Right atrium auricular region (tissue), 2 donors: ENCODE measurements around the gene POLR3G. TPM values are rescaled to one million over a fixed set of nuclear protein-coding genes. Genes with fewer than 3 reads are reported as not detected.

ENCODE experiments used
- DNase-seq: peaks from one replicate; pipeline ENCODE4 v3.0.0-alpha.2; 2019; ENCODE audit warnings: low spot score
- H3K27ac ChIP-seq, 2 donors: fragments of 200-600 bp; sonication (generic); 1 replicate in 1 of 2; 2 replicates in 1 of 2; pipeline ENCODE4 v1.5.1; 2016 to 2019
- H3K27me3 ChIP-seq, 2 donors: fragments of 200-600 bp; sonication (generic); one replicate each; pipeline versions ENCODE4 v1.5.1 to v1.6.0; 2017 to 2019
- H3K36me3 ChIP-seq: fragments of 200-600 bp; sonication (generic); one replicate; pipeline ENCODE4 v1.5.1; 2016
- H3K4me1 ChIP-seq, 2 donors: fragments of 200-600 bp; sonication (generic); one replicate each; pipeline versions ENCODE4 v1.5.1 to v1.6.0; 2017 to 2019
- H3K4me3 ChIP-seq, 2 donors: fragments of 200-600 bp; sonication (generic); 1 replicate in 1 of 2; 2 replicates in 1 of 2; pipeline ENCODE4 v1.5.1; 2017 to 2019; ENCODE audit warnings: mild to moderate bottlenecking in 1 of 2, moderate library complexity in 1 of 2
- H3K9me3 ChIP-seq, 2 donors: fragments of 200-600 bp; sonication (generic); one replicate each; pipeline ENCODE4 v1.5.1; 2019
- total RNA-seq, 2 donors: library from RNA; depleted of rRNA; stranded (reverse); fragments of >200 nt; gene quantifications; one replicate each; pipeline ENCODE4 v1.1.0, GENCODE V29; 2016
- TF ChIP-seq, protein P1 (sequence below), 2 donors: fragments of 200-600 bp; sonication (generic); IDR thresholded peaks; one replicate each; pipeline ENCODE4 v1.5.1; 2019; ENCODE audit warnings: antibody characterized with exemption in 2 of 2

POLR3G gene
- total RNA-seq, 2 donors from 2014 or later, result 0.85 to 1.6 TPM

GRCh38 chr5:90558344-90559192 is 83.9 kb downstream of the POLR3G start, which contains the start of gene ADGRV1:
Gene ADGRV1, plus strand, starts transcription at chr5:90558797. Its CDS starts 99 bp downstream, at chr5:90558896.
- peaks cover 0 to 5% of the 10 kb centered on the region in 2 donors for H3K27me3 ChIP-seq
- peak within 1 kb of the TSS; percentile 30 to 46 for H3K4me3 ChIP-seq
- TF ChIP-seq, protein P1, sequence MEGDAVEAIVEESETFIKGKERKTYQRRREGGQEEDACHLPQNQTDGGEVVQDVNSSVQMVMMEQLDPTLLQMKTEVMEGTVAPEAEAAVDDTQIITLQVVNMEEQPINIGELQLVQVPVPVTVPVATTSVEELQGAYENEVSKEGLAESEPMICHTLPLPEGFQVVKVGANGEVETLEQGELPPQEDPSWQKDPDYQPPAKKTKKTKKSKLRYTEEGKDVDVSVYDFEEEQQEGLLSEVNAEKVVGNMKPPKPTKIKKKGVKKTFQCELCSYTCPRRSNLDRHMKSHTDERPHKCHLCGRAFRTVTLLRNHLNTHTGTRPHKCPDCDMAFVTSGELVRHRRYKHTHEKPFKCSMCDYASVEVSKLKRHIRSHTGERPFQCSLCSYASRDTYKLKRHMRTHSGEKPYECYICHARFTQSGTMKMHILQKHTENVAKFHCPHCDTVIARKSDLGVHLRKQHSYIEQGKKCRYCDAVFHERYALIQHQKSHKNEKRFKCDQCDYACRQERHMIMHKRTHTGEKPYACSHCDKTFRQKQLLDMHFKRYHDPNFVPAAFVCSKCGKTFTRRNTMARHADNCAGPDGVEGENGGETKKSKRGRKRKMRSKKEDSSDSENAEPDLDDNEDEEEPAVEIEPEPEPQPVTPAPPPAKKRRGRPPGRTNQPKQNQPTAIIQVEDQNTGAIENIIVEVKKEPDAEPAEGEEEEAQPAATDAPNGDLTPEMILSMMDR (IDR thresholded peaks at IDR 0.05), result no peak
- no peaks in the 10 kb centered on the region for H3K9me3 ChIP-seq
- H3K4me1 ChIP-seq, result peaks cover 0 to 15% of the 10 kb centered on the region in 2 donors
- DNase-seq, result no peak
- no peak within 1 kb of the TSS for H3K27ac ChIP-seq
- H3K36me3 ChIP-seq, result no peaks in the 10 kb centered on the region

GRCh38 chr5:90560771-90561170 is 86.1 kb downstream of the POLR3G start:
- H3K4me3 ChIP-seq, result no peak overlapping the region
- H3K27me3 ChIP-seq, result peaks cover 0 to 5% of the 10 kb centered on the region in 2 donors
- TF ChIP-seq, protein P1 (IDR thresholded peaks at IDR 0.05), result no peak
- no peaks in the 10 kb centered on the region for H3K36me3 ChIP-seq
- DNase-seq, result no peak
- H3K27ac ChIP-seq, result no peak overlapping the region
- peaks cover 0 to 15% of the 10 kb centered on the region in 2 donors for H3K4me1 ChIP-seq
- no peaks in the 10 kb centered on the region for H3K9me3 ChIP-seq

- H3K27me3 ChIP-seq, result peaks cover 0 to 5% of the 10 kb centered on the region in 2 donors
- no peak for DNase-seq
- H3K27ac ChIP-seq, result no peak overlapping the region
- no peaks in the 10 kb centered on the region for H3K9me3 ChIP-seq
- TF ChIP-seq, protein P1 (IDR thresholded peaks at IDR 0.05), result no peak
- peaks cover 0 to 15% of the 10 kb centered on the region in 2 donors for H3K4me1 ChIP-seq
- no peaks in the 10 kb centered on the region for H3K36me3 ChIP-seq
- H3K4me3 ChIP-seq, result no peak overlapping the region
Observed at GRCh38 chr5:90561766-90562165, 87.1 kb downstream of the POLR3G start.

GRCh38 chr5:90562341-90562740 is 87.7 kb downstream of the POLR3G start:
- Histone ChIP-seq H3K36me3 (no peaks in the 10 kb centered on the region), H3K9me3 (no peaks in the 10 kb centered on the region), H3K27ac (no peak overlapping the region), H3K4me1 (peaks cover 0 to 15% of the 10 kb centered on the region in 2 donors), H3K4me3 (no peak overlapping the region), H3K27me3 (peaks cover 0 to 5% of the 10 kb centered on the region in 2 donors)
- no peak for DNase-seq
- TF ChIP-seq, protein P1 (IDR thresholded peaks at IDR 0.05), result no peak

DNA sequence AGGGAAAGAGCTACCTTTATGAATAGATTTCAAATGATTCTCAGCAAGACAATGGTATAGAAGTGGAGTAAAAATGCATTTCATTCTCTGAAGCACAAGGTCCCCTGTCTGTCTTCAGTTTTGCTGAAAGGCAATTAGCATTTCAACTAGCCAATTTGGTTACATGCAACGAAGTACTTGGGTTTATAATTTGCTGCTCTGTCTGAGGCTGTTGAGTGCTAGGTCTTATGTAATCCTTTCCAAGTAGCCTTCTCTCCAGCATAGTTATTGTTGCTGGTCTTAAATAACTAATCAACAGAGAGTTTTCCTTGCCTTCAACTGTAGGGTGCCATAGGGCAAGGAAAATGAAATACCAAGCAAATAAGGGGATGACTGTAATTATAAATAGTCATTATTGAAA is 88.4 kb downstream of the POLR3G start:
- DNase-seq, result no peak
- H3K9me3 ChIP-seq, result no peaks in the 10 kb centered on the region
- peaks cover 0 to 11% of the 10 kb centered on the region in 2 donors for H3K4me1 ChIP-seq
- no peak overlapping the region for H3K4me3 ChIP-seq
- no peak overlapping the region for H3K27ac ChIP-seq
- no peaks in the 10 kb centered on the region for H3K36me3 ChIP-seq
- peaks cover 0 to 5% of the 10 kb centered on the region in 2 donors for H3K27me3 ChIP-seq
- TF ChIP-seq, protein P1 (IDR thresholded peaks at IDR 0.05), result no peak

Other genes starting within 250 kb of the POLR3G start
- 10 to 100 TPM in 1 of 2 donors, 1 to 10 TPM in 1; 5.9 to 14.2 TPM for gene CETN3, start 65.1 kb upstream of the POLR3G start, total RNA-seq
- gene MBLAC2, start 93 bp upstream of the POLR3G start, total RNA-seq, result 1 to 10 TPM; 1.9 to 3.3 TPM
- 10 to 100 TPM; 18.2 to 18.5 TPM for gene LYSMD3, start 54.7 kb downstream of the POLR3G start, total RNA-seq
- 1 to 10 TPM; 1.4 to 1.8 TPM for gene ADGRV1, start 83.9 kb downstream of the POLR3G start, total RNA-seq